Measurements from ENCODE around the gene POLR1D.

The POLR1D gene, protein sequence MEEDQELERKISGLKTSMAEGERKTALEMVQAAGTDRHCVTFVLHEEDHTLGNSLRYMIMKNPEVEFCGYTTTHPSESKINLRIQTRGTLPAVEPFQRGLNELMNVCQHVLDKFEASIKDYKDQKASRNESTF

GRCh38 chr13:27621366-27622101 lies at the start of gene POLR1D:
TSS of gene POLR1D (plus strand) at chr13:27621892. CDS start at chr13:27621984, 92 bp downstream.
- DNase-seq = peak; percentile 83

GRCh38 chr13:27572234-27572901 lies 49.3 kb upstream of the POLR1D start:
- DNase-seq = no peak

DNA sequence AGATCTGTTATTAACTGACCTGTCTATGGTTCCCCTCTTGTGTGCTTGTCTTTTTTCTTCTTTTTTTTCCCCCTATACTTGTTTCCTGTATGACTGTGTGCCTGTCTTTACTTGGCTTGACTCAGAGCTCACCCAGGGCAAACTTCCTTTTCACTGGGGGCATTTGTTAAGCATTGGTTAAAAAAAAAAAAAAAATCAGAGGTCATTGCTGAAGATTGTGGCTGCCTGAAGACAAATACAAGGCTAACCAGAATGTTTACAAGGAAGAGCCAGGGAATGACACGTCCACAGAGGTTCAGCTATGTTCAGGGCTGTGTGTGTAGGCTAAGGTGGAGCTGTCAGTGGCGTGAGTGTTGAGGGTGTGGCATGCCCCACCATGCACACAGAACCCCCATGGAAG lies 48.4 kb upstream of the POLR1D start:
- DNase-seq = no peak

- DNase-seq = no peak
Observed at GRCh38 chr13:27574661-27575060, 47.0 kb upstream of the POLR1D start.

DNA sequence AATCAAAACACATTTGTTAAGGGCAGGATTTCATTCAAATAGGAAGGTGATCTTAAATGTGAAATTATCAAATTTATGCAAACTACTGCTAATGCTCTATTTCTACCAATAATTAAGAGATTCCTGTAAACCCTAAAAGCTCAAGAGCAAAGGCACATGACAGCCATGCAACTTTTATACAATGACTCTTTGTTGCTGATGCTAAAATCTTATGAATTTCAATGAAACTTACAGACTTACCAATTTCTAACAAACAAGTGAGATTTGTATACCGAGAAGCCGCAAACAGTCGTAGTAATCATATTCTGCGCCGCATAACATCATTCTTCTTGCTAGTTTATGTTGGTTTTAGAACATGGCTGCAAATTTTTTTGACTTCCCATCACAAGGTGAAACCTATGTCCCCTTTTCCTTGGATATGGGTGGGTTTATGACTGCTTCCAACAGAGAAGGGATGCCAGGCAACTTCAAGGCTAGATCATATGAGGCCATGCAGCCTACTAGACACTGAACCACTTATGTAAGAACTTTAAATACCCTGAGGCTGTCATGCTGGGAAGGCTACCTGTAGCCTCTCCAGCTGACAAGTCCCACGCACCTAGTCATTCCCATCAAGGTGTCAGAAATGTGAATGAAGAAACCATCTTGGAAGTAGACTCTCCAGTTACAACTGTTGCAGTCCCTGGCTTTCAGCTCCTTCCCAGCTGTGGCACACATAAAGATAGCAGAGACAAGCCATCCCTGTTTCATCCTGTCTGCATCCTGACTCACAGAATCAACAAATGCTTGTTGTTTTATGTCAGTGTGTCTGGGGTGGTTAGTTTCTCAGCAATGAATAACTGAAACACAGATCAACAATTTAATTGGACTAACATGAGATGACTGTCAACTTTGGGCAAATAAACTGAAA lies 43.3 kb upstream of the POLR1D start:
- no peak for DNase-seq

- no peak for DNase-seq
Observed at GRCh38 chr13:27583645-27584044, 38.0 kb upstream of the POLR1D start.

- no peak for DNase-seq
Observed at GRCh38 chr13:27587095-27587746, 34.5 kb upstream of the POLR1D start.

- no peak for DNase-seq
Observed at GRCh38 chr13:27588405-27588804, 33.3 kb upstream of the POLR1D start.

GRCh38 chr13:27592865-27593264 lies 28.8 kb upstream of the POLR1D start:
- no peak for DNase-seq

- no peak for DNase-seq
Observed at GRCh38 chr13:27593267-27593666, 28.4 kb upstream of the POLR1D start.

DNA sequence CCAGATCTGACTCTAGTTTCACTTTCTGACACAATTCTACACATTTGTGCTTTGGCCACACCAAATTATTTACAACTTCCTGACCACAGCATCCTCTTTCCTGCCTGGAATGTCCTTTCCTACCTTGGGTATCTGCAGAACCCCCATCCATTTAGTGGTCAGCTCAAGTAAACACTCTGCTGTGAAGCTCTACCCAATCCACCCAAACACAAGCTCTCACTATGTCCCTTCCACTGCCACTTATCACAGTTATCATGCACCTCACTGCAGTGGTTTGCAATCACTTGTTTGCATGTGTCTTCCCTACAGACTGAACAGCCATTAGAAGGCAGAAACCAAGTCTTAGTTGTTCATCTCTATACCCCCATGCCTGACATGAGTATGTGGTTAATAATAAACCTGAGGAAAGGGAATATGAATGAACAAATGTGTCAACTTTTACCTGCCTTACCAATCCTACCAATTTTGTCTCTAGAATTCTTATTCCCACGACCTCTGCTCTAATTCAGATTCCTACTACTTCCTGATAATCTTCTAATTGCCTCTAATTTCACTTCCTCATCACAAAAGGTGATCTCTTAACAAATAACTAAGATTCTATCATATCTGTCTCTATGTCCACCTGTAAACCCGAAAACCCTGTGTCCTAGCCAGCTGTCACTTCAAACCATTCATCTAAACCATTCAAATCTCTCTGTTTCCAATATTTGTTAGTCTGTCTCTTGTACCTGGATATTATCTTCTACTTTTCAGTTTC lies 26.5 kb upstream of the POLR1D start:
- no peak for DNase-seq

GRCh38 chr13:27599096-27599495 lies 22.6 kb upstream of the POLR1D start:
- no peak for DNase-seq

- no peak for DNase-seq
Observed at GRCh38 chr13:27599845-27600553, 21.7 kb upstream of the POLR1D start.

GRCh38 chr13:27600711-27601110 lies 21.0 kb upstream of the POLR1D start:
- DNase-seq = no peak

DNA sequence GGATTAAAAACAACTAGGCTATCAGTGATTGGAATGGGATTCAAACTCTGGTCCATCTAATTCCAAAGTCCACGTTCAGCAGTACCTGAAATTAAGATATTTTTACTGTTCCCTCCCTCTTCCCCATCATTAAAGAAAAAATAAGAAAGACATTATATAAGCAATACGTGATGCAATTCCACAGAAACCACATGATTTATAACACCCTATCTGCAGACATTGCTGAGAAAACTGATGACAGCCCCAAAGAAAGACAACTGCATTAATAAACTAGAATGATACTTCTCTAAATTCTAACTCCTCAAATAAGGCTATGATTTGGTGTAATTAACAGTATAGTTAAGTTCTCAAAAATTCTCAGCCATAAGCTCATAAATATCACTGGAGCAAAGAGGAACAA lies 20.5 kb upstream of the POLR1D start:
- DNase-seq = no peak

DNA sequence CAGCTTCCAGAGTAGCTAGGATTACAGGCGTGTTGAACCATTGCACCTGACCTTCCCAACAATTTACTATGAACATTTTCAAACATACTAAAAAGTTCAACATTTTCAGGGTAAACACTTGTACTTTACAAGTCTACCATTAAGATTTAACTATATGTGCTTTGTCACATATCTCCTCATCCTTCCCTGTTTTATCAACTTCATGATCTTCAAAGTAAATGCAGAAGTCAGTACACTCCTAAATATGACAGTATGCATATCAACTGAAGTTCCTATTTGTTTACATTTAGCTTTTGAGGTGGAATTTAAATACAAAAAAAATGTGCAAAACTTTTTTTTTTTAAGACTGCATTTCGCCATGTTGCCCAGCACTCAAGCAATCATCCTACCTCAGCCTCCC lies 19.9 kb upstream of the POLR1D start:
- no peak for DNase-seq

GRCh38 chr13:27605099-27605498 lies 16.6 kb upstream of the POLR1D start:
- DNase-seq = no peak

DNA sequence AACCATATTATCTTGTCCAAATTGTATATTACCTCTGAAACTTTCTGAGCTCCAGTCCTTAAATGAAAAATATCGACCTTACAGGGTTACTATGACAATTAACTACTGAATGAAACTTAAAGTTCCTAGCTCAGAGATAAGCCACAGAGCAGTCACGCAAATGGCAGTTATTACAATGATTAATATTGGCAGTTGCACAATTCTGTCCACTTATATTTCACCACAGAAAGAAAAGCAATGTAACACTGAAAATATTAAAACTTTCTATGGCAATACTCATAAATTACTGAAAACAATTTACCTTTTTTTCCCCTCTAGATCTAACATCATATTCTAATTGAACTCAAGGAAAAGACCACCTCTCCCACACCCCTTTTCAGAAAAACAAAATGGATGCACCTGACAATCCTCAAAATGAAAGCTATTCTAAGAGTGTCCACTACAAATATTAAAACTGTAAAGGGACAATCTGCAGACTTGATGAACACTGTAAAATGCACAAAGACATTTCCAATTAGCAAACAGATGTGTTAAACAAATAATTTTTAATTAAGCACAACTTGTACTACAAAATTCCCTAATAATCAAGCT lies 16.0 kb upstream of the POLR1D start:
- no peak for DNase-seq

DNA sequence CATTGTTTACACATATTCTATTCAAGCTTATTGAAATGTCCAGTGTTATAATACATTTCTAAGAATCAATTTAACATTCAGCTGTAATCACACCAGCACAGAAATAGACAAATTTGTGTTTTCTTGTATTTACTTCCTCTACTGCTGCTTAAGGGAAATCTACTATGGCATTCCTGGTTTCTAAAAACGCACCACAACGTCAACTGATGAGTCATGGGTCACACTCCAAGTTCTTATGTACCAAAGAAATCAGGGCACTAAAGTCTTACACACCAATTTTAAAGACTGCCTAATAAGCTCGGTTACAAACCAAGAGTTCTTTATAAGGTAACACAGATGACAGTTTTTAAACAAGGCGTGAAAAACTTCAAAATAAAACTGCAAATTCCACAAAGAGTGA lies 14.6 kb upstream of the POLR1D start:
- peak; percentile 18 for DNase-seq

GRCh38 chr13:27613628-27614027 lies 8.1 kb upstream of the POLR1D start:
- no peak for DNase-seq

DNA sequence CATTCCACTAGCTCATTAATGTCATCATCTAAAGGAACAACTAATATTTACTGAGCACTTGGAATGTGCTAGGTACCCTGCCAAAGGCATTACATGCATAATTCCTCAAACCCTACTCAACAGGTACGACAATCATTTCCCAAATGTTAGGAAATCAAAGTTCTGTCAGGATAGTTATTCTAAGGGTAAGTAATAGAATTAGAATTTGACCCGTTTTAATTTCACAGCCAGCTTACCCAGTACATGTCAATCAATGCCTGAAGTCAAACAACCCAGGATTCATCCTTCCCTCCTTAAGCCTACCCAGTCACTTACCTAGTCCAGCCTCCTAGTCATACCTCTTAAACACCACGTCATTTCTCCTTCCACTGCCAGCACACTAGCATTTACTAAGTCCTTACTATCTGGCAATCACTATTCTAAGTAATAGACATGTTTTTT lies 3.8 kb upstream of the POLR1D start:
- DNase-seq = no peak
